Endothelial cell (in vitro differentiated cells): ENCODE data around the gene TBC1D14. TPM values are rescaled to one million over a fixed set of nuclear protein-coding genes. Genes with fewer than 3 reads are reported as not detected.
A peak's percentile ranks its signal among the peaks of the same experiment; 100 is the strongest.

Source experiments
- DNase-seq: peaks from one replicate; pipeline ENCODE4 v3.0.0; 2021; ENCODE audit warnings: low spot score
- H3K27ac Mint-ChIP-seq: one replicate; pipeline ENCODE4 v1.8.0; 2021; ENCODE audit warnings: mixed read lengths, inconsistent platforms; ENCODE audit not compliant: unreplicated experiment
- H3K27me3 Mint-ChIP-seq: one replicate; pipeline ENCODE4 v1.8.0; 2021; ENCODE audit warnings: mild to moderate bottlenecking, moderate library complexity, mixed read lengths, inconsistent platforms; ENCODE audit not compliant: unreplicated experiment
- H3K36me3 Mint-ChIP-seq: one replicate; pipeline ENCODE4 v1.8.0; 2021; ENCODE audit warnings: mild to moderate bottlenecking, low read depth, mixed read lengths, inconsistent platforms; ENCODE audit not compliant: unreplicated experiment
- H3K4me1 Mint-ChIP-seq: one replicate; pipeline ENCODE4 v1.8.0; 2021; ENCODE audit warnings: mild to moderate bottlenecking, mixed read lengths, inconsistent platforms; ENCODE audit not compliant: unreplicated experiment
- H3K4me3 Mint-ChIP-seq: one replicate; pipeline ENCODE4 v1.8.0; 2021; ENCODE audit warnings: mild to moderate bottlenecking, mixed read lengths, inconsistent platforms; ENCODE audit not compliant: unreplicated experiment
- H3K9me3 Mint-ChIP-seq: one replicate; pipeline ENCODE4 v1.8.0; 2021; ENCODE audit warnings: mixed read lengths, inconsistent platforms; ENCODE audit not compliant: unreplicated experiment
- total RNA-seq: library from RNA; stranded (reverse); fragmentation: NEBNext Ultra II Directional; extraction: Animal tissue kit (Norgen Biotek cat#: 25700); gene quantifications from one replicate; pipeline ENCODE4 v1.2.1, GENCODE V29; 2021; ENCODE audit not compliant: unreplicated experiment
- TF ChIP-seq, protein P1 (sequence below): fragments of 200-600 bp; sonication (generic); IDR thresholded peaks from one replicate; pipeline ENCODE4 v1.5.0; 2021; ENCODE audit warnings: antibody characterized with exemption; ENCODE audit not compliant: unreplicated experiment

Gene TBC1D14
- total RNA-seq, 1 donor from 2014 or later = 33.0 TPM

GRCh38 chr4:6964858-6965257 lies 55.2 kb downstream of the TBC1D14 start:
- peaks cover 21% of the 10 kb centered on the region for H3K4me1 Mint-ChIP-seq
- H3K4me3 Mint-ChIP-seq = no peak overlapping the region
- TF ChIP-seq, protein P1, sequence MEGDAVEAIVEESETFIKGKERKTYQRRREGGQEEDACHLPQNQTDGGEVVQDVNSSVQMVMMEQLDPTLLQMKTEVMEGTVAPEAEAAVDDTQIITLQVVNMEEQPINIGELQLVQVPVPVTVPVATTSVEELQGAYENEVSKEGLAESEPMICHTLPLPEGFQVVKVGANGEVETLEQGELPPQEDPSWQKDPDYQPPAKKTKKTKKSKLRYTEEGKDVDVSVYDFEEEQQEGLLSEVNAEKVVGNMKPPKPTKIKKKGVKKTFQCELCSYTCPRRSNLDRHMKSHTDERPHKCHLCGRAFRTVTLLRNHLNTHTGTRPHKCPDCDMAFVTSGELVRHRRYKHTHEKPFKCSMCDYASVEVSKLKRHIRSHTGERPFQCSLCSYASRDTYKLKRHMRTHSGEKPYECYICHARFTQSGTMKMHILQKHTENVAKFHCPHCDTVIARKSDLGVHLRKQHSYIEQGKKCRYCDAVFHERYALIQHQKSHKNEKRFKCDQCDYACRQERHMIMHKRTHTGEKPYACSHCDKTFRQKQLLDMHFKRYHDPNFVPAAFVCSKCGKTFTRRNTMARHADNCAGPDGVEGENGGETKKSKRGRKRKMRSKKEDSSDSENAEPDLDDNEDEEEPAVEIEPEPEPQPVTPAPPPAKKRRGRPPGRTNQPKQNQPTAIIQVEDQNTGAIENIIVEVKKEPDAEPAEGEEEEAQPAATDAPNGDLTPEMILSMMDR = no peak
- H3K36me3 Mint-ChIP-seq = peaks cover 4% of the 10 kb centered on the region
- no peak for DNase-seq
- no peak overlapping the region for H3K27ac Mint-ChIP-seq
- H3K9me3 Mint-ChIP-seq = no peaks in the 10 kb centered on the region
- peaks cover 8% of the 10 kb centered on the region for H3K27me3 Mint-ChIP-seq

- Mint-ChIP-seq H3K27ac (no peak overlapping the region), H3K4me3 (no peak overlapping the region), H3K36me3 (peaks cover 4% of the 10 kb centered on the region), H3K9me3 (no peaks in the 10 kb centered on the region), H3K27me3 (peaks cover 8% of the 10 kb centered on the region), H3K4me1 (peaks cover 24% of the 10 kb centered on the region)
- TF ChIP-seq, protein P1 = no peak
- no peak for DNase-seq
These were observed 55.7 kb downstream of the TBC1D14 start for GRCh38 chr4:6965329-6965728.

- no peak for DNase-seq
- TF ChIP-seq, protein P1 = no peak
- Mint-ChIP-seq H3K4me1 (peaks cover 22% of the 10 kb centered on the region), H3K27ac (peak overlapping the region; percentile 40), H3K27me3 (peaks cover 4% of the 10 kb centered on the region), H3K36me3 (peaks cover 4% of the 10 kb centered on the region), H3K9me3 (no peaks in the 10 kb centered on the region), H3K4me3 (no peak overlapping the region)
These were observed 58.3 kb downstream of the TBC1D14 start for GRCh38 chr4:6967846-6968340.

- no peak for DNase-seq
- peaks cover 4% of the 10 kb centered on the region for H3K36me3 Mint-ChIP-seq
These were observed 58.9 kb downstream of the TBC1D14 start for GRCh38 chr4:6968496-6968895.

More at GRCh38 chr4:6968496-6968895, 58.9 kb downstream of the TBC1D14 start:
- Mint-ChIP-seq H3K9me3 (no peaks in the 10 kb centered on the region), H3K4me3 (no peak overlapping the region), H3K27me3 (peaks cover 6% of the 10 kb centered on the region), H3K4me1 (peaks cover 24% of the 10 kb centered on the region), H3K27ac (peak overlapping the region; percentile 40)
- TF ChIP-seq, protein P1 = no peak
